Stimulated activated naive CD4-positive, alpha-beta T cell (primary cell): Measurements from ENCODE around the gene PREX1.
A peak's percentile ranks its signal among the peaks of the same experiment; 100 is the strongest.

Source experiments
- DNase-seq, 6 experiments: peaks; one replicate each; lab custom pipeline; 2025; lab: John Stamatoyannopoulos, UW

PREX1 gene

GRCh38 chr20:48620507-48621375, 207.1 kb downstream of the PREX1 start:
- peak; percentile 16 to 73 (median 58) for DNase-seq

GRCh38 chr20:48620154-48620506, 207.7 kb downstream of the PREX1 start:
- no peak for DNase-seq

GRCh38 chr20:48619126-48620101, 208.4 kb downstream of the PREX1 start:
- no peak for DNase-seq

- DNase-seq: no peak
Observed at GRCh38 chr20:48618631-48619030, 209.2 kb downstream of the PREX1 start.

GRCh38 chr20:48618052-48618451, 209.7 kb downstream of the PREX1 start:
- DNase-seq: no peak

- no peak for DNase-seq
Observed at GRCh38 chr20:48617481-48617880, 210.3 kb downstream of the PREX1 start.

GRCh38 chr20:48616481-48616880, 211.3 kb downstream of the PREX1 start:
- DNase-seq: no peak

GRCh38 chr20:48615871-48616270, 211.9 kb downstream of the PREX1 start:
- DNase-seq: no peak

- DNase-seq: no peak
Observed at GRCh38 chr20:48614593-48615274, 213.1 kb downstream of the PREX1 start.

- DNase-seq: no peak
Observed at GRCh38 chr20:48613926-48614325, 213.9 kb downstream of the PREX1 start.

GRCh38 chr20:48612335-48612734, 215.5 kb downstream of the PREX1 start:
- no peak for DNase-seq

GRCh38 chr20:48610996-48611395, 216.8 kb downstream of the PREX1 start:
- no peak for DNase-seq

GRCh38 chr20:48609491-48609978, 218.3 kb downstream of the PREX1 start:
- DNase-seq: no peak

- no peak for DNase-seq
Observed at GRCh38 chr20:48608756-48609155, 219.0 kb downstream of the PREX1 start.

- no peak for DNase-seq
Observed at GRCh38 chr20:48607544-48607865, 220.3 kb downstream of the PREX1 start.

- no peak for DNase-seq
Observed at GRCh38 chr20:48606841-48607543, 220.8 kb downstream of the PREX1 start.

- no peak for DNase-seq
Observed at GRCh38 chr20:48606172-48606840, 221.5 kb downstream of the PREX1 start.

- no peak for DNase-seq
Observed at GRCh38 chr20:48605364-48606171, 222.2 kb downstream of the PREX1 start.

GRCh38 chr20:48604936-48605335, 222.9 kb downstream of the PREX1 start:
- DNase-seq: no peak

- DNase-seq: no peak
Observed at GRCh38 chr20:48604426-48604825, 223.4 kb downstream of the PREX1 start.
